ENCODE data around the gene SOCS7.

The SOCS7 gene

DNA sequence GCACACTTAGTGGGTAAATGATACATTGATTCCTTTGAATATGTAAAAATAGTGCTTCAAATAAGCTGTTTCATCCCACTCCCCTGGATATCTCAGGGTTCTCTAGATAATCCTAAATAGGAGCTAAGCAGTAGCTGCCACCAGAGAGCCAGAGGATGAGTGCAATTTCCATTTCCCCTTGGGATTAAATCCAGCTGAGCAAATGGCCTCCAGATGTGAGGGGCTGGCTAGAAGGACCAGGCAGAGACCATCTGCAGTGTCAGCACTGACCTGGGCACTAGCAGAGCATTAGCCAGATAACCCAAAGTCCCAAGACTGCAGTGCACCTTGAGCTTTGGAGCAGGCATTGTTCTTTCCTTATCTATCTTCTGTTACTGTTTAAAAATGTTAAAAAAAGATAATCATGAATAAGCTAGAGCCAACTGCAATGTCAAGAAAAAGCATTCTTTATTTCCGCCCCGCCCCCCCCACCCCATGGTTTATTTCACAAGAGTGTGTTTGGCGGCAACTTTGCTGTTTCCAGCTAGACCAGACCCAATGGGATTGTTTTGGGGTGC is 27.4 kb upstream of the SOCS7 start:
- Histone ChIP-seq H3K4me3 (no peak overlapping the region), H3K27ac (no peak overlapping the region)
- TF ChIP-seq, protein P1, sequence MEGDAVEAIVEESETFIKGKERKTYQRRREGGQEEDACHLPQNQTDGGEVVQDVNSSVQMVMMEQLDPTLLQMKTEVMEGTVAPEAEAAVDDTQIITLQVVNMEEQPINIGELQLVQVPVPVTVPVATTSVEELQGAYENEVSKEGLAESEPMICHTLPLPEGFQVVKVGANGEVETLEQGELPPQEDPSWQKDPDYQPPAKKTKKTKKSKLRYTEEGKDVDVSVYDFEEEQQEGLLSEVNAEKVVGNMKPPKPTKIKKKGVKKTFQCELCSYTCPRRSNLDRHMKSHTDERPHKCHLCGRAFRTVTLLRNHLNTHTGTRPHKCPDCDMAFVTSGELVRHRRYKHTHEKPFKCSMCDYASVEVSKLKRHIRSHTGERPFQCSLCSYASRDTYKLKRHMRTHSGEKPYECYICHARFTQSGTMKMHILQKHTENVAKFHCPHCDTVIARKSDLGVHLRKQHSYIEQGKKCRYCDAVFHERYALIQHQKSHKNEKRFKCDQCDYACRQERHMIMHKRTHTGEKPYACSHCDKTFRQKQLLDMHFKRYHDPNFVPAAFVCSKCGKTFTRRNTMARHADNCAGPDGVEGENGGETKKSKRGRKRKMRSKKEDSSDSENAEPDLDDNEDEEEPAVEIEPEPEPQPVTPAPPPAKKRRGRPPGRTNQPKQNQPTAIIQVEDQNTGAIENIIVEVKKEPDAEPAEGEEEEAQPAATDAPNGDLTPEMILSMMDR (IDR thresholded peaks at IDR 0.05): no peak
- peak; percentile 36 for DNase-seq (ENCODE audit: low spot score)

DNA sequence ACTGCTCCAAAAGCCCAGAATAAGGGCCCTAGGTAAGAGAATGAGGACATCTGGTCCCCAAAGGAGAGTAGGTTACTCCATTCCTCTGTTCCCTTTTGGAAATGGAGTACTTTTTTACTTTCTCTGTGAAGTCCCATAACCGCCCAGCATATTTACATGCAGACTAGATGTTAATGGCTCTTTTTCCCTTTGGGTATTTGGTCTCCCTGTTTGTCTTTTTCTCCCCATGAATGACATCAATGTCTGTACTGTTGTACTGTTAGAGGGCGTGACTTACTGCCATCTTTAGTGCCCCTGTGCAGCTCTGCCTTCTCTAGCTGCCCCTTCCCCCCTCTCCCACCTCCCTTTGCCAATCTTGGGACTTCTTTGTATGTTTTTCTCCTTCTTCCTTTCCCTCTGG is 26.9 kb upstream of the SOCS7 start:
- TF ChIP-seq, protein P1 (IDR thresholded peaks at IDR 0.05): no peak
- DNase-seq (ENCODE audit: low spot score): no peak
- Histone ChIP-seq H3K27ac (no peak overlapping the region), H3K4me3 (no peak overlapping the region)

DNA sequence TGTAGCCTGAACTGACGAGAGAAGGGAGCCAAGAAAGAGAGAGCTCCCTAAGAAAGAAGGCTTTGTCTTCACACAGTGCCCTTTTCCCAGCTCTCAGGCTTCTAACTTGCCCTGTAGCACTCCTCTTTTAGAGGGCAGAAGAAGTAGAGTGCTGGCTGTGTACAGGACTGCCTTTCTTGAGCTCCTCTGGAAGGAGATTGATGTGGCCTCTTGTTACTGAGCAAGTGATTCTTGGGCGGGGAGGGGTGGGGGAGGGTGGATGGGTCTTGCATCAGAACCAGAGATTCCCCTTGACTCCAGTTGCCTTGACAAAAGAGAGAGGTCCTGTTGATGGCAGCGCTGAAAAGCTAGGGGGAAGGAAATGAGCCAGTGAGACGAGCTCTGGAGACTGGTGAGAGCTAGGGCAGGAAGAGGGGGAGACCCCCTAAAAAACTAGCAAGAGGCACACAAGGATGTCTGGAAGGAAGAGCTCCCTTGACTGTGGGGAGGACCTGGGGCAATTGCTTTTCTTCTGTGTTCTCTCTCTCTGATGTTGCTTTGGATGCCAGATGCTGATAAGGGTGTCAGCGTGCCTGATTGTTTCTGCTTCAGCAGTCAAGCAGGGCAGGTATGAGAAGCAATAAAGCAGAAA is 26.3 kb upstream of the SOCS7 start:
- Histone ChIP-seq H3K4me3 (no peak overlapping the region), H3K27ac (no peak overlapping the region)
- peak; percentile 33 for DNase-seq (ENCODE audit: low spot score)
- TF ChIP-seq, protein P1 (IDR thresholded peaks at IDR 0.05): no peak

DNA sequence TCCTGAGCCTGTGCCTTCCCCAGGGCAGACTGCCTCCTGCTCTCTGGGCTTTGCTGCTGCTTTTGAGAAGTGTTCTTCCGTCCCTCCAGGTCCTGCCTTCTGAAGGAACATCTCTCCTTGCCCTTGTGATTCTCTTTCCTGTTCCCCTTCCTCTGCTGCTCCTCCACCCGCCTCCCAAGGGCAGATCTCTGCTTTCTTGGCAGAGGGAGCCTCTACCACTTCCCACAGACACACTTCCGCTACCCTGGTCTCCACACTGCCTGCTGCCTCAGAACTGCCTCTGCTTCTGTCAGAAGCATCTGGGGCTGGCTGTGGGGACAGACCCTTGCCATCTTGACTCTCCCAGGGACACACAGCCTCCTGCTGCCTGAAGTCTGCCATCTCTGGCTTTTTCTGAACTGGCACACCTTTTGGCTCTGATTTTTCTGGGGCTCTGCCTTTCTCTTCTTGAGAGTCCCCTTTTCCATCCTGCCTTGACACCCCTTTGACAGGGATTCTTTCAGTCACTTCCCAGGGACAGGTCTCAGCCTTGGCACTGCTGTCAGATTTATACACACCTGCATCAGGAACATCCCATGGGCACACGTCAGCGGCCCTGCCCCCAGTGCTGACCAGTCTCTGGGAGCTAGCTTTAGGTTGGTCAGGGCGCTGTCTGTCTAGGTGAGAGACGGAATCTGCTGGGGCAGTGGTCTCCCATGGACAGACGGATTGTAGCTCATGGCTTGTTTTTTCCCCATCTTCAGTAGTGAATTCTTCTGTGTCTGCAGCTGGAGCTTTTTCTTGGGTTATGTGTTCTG is 24.4 kb upstream of the SOCS7 start:
- peak; percentile 62 for DNase-seq (ENCODE audit: low spot score)
- peak overlapping the region in 1 of 2 donors; percentile 30 for H3K27ac ChIP-seq
- TF ChIP-seq, protein P1 (IDR thresholded peaks at IDR 0.05): no peak

DNA sequence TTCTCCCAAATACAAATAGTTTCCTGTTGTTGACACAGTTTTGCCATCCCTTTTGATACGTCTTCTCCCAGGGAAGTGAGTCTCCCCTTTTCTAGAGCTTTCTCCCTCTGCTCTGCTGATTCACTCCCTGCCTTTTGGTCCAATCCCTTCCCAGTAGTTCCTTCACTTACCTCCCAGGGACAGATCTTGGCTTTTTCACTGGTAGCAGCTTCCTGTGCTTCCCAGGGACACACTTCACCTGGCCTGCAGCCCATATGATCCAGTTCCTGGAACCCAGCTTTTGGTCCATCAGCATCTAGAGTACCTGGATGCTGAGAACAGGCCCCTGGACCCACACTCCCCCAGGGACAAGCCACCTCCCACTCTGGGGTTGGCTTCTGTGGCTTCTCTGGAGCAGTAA is 23.7 kb upstream of the SOCS7 start:
- DNase-seq (ENCODE audit: low spot score): peak; percentile 26
- Histone ChIP-seq H3K4me3 (no peak overlapping the region), H3K27ac (no peak overlapping the region)
- TF ChIP-seq, protein P1 (IDR thresholded peaks at IDR 0.05): no peak

More for the DNA sequence above, 24.4 kb upstream of the SOCS7 start:
- H3K4me3 ChIP-seq: no peak overlapping the region

DNA sequence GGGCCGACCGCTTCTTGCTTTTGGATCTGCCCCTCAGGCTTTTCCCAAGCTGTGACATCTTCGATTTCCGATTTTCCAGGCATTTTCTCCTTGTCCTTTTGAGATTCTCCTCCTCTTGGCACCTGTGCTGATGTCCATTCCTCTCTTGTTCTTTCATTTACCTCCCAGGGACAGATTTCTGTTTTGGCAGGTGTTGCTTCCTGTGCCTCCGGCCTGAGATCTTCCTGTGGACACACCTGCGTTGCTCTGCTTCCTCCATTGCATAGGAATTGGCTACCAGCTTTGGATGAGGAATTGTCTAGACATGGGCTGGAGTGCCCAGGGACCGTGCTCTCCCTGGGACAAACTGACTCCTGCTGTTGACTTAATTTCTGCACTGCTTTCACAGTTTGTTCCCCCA is 23.0 kb upstream of the SOCS7 start:
- TF ChIP-seq, protein P1 (IDR thresholded peaks at IDR 0.05): no peak
- no peak for DNase-seq (ENCODE audit: low spot score)
- no peak overlapping the region for H3K27ac ChIP-seq
- no peak overlapping the region for H3K4me3 ChIP-seq
